Measurements from ENCODE around the gene TPH2. TPM values are rescaled to one million over a fixed set of nuclear protein-coding genes. Genes with fewer than 3 reads are reported as not detected.

The TPH2 gene
- polyA plus RNA-seq, 1 donor (not counting 4 experiments of a cell fraction or from before 2014, with no cell fraction given) = not detected

DNA sequence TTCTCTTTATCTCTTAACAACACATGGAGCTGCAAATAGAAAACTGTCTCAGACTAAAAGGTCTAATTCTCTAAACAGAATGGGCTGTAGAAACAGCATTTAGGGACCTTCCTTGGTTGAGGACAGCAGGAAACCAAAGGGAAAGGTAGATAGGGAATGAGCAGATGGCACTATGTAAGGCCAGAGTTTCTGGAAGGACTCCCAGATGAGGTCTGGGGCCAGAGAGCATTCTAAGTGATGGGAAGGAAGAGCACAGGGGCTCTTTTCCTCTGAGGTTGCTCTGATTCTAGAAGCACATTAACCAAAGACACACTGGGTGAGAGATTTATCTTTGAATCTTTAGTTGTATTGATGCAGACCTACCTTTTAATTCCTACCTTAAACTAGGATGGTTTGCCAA, 79.4 kb downstream of the TPH2 start:
- H3K9me1 ChIP-seq (ENCODE audit: control insufficient read depth, extremely low read depth, insufficient read depth, low read length) = no peaks in the 10 kb centered on the region
- no peaks in the 10 kb centered on the region for H3K36me3 ChIP-seq (ENCODE audit: control insufficient read depth in 2 of 2, extremely low read depth in 1 of 2, insufficient read depth in 2 of 2, low read length in 2 of 2)
- no peaks in the 10 kb centered on the region for H4K20me1 ChIP-seq (ENCODE audit: control insufficient read depth, extremely low read depth, insufficient read depth, low read length)
- no peak overlapping the region for H3K27ac ChIP-seq (ENCODE audit: control insufficient read depth, insufficient read depth, low read length)
- no peak for TF ChIP-seq EZH2 (IDR thresholded peaks at IDR 0.05; ENCODE audit: low read length)
- TF ChIP-seq, protein P1, sequence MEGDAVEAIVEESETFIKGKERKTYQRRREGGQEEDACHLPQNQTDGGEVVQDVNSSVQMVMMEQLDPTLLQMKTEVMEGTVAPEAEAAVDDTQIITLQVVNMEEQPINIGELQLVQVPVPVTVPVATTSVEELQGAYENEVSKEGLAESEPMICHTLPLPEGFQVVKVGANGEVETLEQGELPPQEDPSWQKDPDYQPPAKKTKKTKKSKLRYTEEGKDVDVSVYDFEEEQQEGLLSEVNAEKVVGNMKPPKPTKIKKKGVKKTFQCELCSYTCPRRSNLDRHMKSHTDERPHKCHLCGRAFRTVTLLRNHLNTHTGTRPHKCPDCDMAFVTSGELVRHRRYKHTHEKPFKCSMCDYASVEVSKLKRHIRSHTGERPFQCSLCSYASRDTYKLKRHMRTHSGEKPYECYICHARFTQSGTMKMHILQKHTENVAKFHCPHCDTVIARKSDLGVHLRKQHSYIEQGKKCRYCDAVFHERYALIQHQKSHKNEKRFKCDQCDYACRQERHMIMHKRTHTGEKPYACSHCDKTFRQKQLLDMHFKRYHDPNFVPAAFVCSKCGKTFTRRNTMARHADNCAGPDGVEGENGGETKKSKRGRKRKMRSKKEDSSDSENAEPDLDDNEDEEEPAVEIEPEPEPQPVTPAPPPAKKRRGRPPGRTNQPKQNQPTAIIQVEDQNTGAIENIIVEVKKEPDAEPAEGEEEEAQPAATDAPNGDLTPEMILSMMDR (optimal IDR thresholded peaks at IDR 0.05 in 1 of 3, IDR thresholded peaks at IDR 0.05 in 1 of 3, conservative IDR thresholded peaks at IDR 0.05 in 1 of 3; ENCODE audit: extremely low read depth in 1 of 3, insufficient read depth in 2 of 3, low read length in 3 of 3) = no peak
- H3K4me2 ChIP-seq (ENCODE audit: control insufficient read depth, extremely low read depth, insufficient read depth, low read depth, low read length) = no peak overlapping the region
- H3K79me2 ChIP-seq (ENCODE audit: control insufficient read depth, insufficient read depth, low read length) = no peaks in the 10 kb centered on the region
- no peak overlapping the region for H3K9ac ChIP-seq (ENCODE audit: control insufficient read depth, extremely low read depth, insufficient read depth, low read length)
- DNase-seq (ENCODE audit: low read depth, low spot score) = no peak
- H3K27me3 ChIP-seq (ENCODE audit: control insufficient read depth, extremely low read depth, insufficient read depth, low read length) = no peaks in the 10 kb centered on the region
- H2AFZ ChIP-seq (ENCODE audit: control insufficient read depth, low read length) = no peak overlapping the region
- no peaks in the 10 kb centered on the region for H3K4me1 ChIP-seq (ENCODE audit: control insufficient read depth, extremely low read depth, insufficient read depth, low read length)
- no peak for FAIRE-seq
- H3K9me3 ChIP-seq (ENCODE audit: control insufficient read depth, low read depth, low read length) = no peaks in the 10 kb centered on the region
- H3K4me3 ChIP-seq (ENCODE audit: control insufficient read depth in 2 of 3, extremely low read depth in 1 of 3, insufficient read depth in 2 of 3, low read depth in 1 of 3, low read length in 3 of 3) = no peak overlapping the region
- dilution Hi-C loops (cut with MboI; ENCODE audit: extremely low pct_ligation_motif_present, low sequenced_read_pairs) = no loop called here

DNA sequence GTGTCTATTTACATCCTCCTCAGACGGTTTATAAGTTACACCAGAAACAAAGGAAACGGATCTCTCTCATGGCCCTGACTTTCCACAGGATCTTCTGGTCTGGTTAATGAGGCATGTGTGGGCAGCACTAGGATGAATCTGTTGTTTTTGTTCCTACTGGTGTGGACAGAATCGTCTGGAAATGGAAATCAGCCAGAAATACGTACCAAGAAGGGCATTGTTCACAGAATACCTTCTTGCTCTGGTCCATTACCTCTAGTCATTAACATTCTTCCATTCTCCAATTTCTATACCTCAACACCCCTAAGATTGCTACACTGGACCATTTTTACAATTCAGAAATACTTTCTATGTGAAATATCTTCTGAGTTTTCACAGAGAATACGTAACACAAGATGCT, 86.0 kb downstream of the TPH2 start:
- Histone ChIP-seq H3K79me2 (ENCODE audit: control insufficient read depth, insufficient read depth, low read length) (no peaks in the 10 kb centered on the region), H3K27me3 (ENCODE audit: control insufficient read depth, extremely low read depth, insufficient read depth, low read length) (no peaks in the 10 kb centered on the region), H3K4me3 (ENCODE audit: control insufficient read depth in 2 of 3, extremely low read depth in 1 of 3, insufficient read depth in 2 of 3, low read depth in 1 of 3, low read length in 3 of 3) (no peak overlapping the region), H3K4me2 (ENCODE audit: control insufficient read depth, extremely low read depth, insufficient read depth, low read depth, low read length) (no peak overlapping the region), H3K36me3 (ENCODE audit: control insufficient read depth in 2 of 2, extremely low read depth in 1 of 2, insufficient read depth in 2 of 2, low read length in 2 of 2) (no peaks in the 10 kb centered on the region), H3K9ac (ENCODE audit: control insufficient read depth, extremely low read depth, insufficient read depth, low read length) (no peak overlapping the region), H3K9me3 (ENCODE audit: control insufficient read depth, low read depth, low read length) (no peaks in the 10 kb centered on the region), H3K4me1 (ENCODE audit: control insufficient read depth, extremely low read depth, insufficient read depth, low read length) (peaks cover 9% of the 10 kb centered on the region), H3K27ac (ENCODE audit: control insufficient read depth, insufficient read depth, low read length) (no peak overlapping the region), H3K9me1 (ENCODE audit: control insufficient read depth, extremely low read depth, insufficient read depth, low read length) (no peaks in the 10 kb centered on the region), H2AFZ (ENCODE audit: control insufficient read depth, low read length) (peak overlapping the region; percentile 66), H4K20me1 (ENCODE audit: control insufficient read depth, extremely low read depth, insufficient read depth, low read length) (no peaks in the 10 kb centered on the region)
- FAIRE-seq = no peak
- DNase-seq (ENCODE audit: low read depth, low spot score) = no peak
- dilution Hi-C loops (cut with MboI; ENCODE audit: extremely low pct_ligation_motif_present, low sequenced_read_pairs) = no loop called here
- TF ChIP-seq, protein P1 (optimal IDR thresholded peaks at IDR 0.05 in 1 of 3, IDR thresholded peaks at IDR 0.05 in 1 of 3, conservative IDR thresholded peaks at IDR 0.05 in 1 of 3; ENCODE audit: extremely low read depth in 1 of 3, insufficient read depth in 2 of 3, low read length in 3 of 3) = no peak
- TF ChIP-seq EZH2 (IDR thresholded peaks at IDR 0.05; ENCODE audit: low read length) = no peak

All from keratinocyte (primary cell).